H4 (cell line): Measurements from ENCODE around the gene USE1. TPM values are rescaled to one million over a fixed set of nuclear protein-coding genes. Genes with fewer than 3 reads are reported as not detected.
"Not testable (repeated sequence)": the region's sequence is repeated elsewhere in the genome, so short reads cannot be mapped to it uniquely, and the experiment has no call there.

Experiments
- DNase-seq: peaks from one replicate; pipeline ENCODE4 v3.0.0-alpha.2; 2015; ENCODE audit warnings: low spot score
- total RNA-seq: library from RNA; depleted of rRNA; stranded (reverse); fragments of >200 nt; shearing (Covaris generic); gene quantifications from 2 replicates; pipeline ENCODE4 v1.2.3, GENCODE V29; 2014; rRNA removed

Gene USE1
- 43.2 and 43.4 TPM in 2 replicates for total RNA-seq

GRCh38 chr19:17215127-17215971, at the start of gene USE1:
Gene USE1, plus strand, starts transcription at chr19:17215357. Its CDS starts 49 bp downstream, at chr19:17215406.
- peak; percentile 93 for DNase-seq

GRCh38 chr19:17165715-17166114, 49.4 kb upstream of the USE1 start:
- DNase-seq: no peak

GRCh38 chr19:17170538-17171297, 44.4 kb upstream of the USE1 start:
- no peak for DNase-seq

- DNase-seq: no peak
These were observed 43.3 kb upstream of the USE1 start for GRCh38 chr19:17171874-17172273.

- DNase-seq: no peak
These were observed 42.4 kb upstream of the USE1 start for GRCh38 chr19:17172624-17173345.

GRCh38 chr19:17178291-17178690, 36.9 kb upstream of the USE1 start:
- DNase-seq: no peak

GRCh38 chr19:17180997-17181702, 34.0 kb upstream of the USE1 start:
- DNase-seq: no peak

- DNase-seq: no peak
These were observed 31.8 kb upstream of the USE1 start for GRCh38 chr19:17183271-17183761.

GRCh38 chr19:17183858-17184321, 31.3 kb upstream of the USE1 start:
- no peak for DNase-seq

GRCh38 chr19:17184371-17184841, 30.8 kb upstream of the USE1 start:
- DNase-seq: no peak

- no peak for DNase-seq
These were observed 29.6 kb upstream of the USE1 start for GRCh38 chr19:17185590-17185989.

- not testable (repeated sequence) for DNase-seq
These were observed 23.4 kb upstream of the USE1 start for GRCh38 chr19:17191736-17192135.

- no peak for DNase-seq
These were observed 22.4 kb upstream of the USE1 start for GRCh38 chr19:17192751-17193150.

- DNase-seq: no peak
These were observed 20.5 kb upstream of the USE1 start for GRCh38 chr19:17194608-17195007.

- no peak for DNase-seq
These were observed 20.1 kb upstream of the USE1 start for GRCh38 chr19:17195106-17195505.

- DNase-seq: no peak
These were observed 18.5 kb upstream of the USE1 start for GRCh38 chr19:17196610-17197009.

GRCh38 chr19:17197666-17198065, 17.5 kb upstream of the USE1 start:
- DNase-seq: no peak

- no peak for DNase-seq
These were observed 14.6 kb upstream of the USE1 start for GRCh38 chr19:17200408-17201079.

GRCh38 chr19:17202249-17202648, 12.9 kb upstream of the USE1 start:
- no peak for DNase-seq

GRCh38 chr19:17202713-17203112, 12.4 kb upstream of the USE1 start:
- DNase-seq: no peak
